ENCODE measurements around the gene FAM53A. TPM values are rescaled to one million over a fixed set of nuclear protein-coding genes. Genes with fewer than 3 reads are reported as not detected.

Gene FAM53A
- total and polyA plus RNA-seq, 2 of the 13 experiments (the other 11 are each of a cell fraction or from before 2014, with no cell fraction given) = 0.48 to 1.1 TPM

DNA sequence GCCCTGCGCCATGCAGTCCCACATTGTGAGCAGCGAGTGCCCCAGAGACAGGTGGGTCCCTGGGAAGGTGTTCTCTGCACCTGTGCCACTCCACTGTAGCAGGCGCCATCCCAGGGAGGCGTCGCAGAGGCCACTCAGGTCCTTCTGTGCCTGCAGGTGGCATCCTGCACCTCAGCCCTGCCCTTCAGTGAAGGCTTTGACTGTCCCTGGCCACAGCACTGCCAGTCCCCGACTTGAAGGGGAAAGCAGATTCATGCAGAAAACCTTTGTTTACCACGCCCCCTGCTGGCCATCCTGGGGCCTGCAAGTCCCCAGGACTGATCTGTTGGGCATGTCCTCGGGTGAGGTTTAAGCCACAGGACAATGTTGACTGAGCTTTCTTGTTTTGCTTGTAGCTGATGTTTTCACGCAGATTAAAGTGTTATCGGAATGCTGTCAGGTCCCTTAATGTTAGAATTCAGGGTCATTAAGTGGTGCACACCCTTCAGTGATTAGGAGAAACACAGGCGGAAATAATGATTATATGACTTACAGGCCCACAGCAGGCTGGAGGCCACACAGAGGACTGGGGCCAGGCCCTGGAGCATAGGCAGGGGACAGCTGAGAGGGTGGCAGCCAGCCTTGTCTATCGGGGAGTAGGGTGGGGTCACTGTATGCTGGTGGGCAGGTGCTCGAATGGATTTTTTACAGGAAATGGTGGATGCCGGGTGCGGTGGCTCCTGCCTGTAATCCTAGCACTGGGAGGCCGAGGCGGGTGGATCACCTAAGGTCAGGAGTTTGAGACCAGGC, 42.2 kb upstream of the FAM53A start (continued):
- no peak for TF ChIP-seq SP2 (CRISPR knock-in tag; IDR thresholded peaks at IDR 0.05)
- 0 out of 2 replicates have a peak, but pooled peaks have one; percentile 51 for TF ChIP-seq FOXK1 (CRISPR knock-in tag; IDR thresholded peaks at IDR 0.05; ENCODE audit: borderline replicate concordance, low read depth)
- no peak for TF ChIP-seq MED13 (CRISPR knock-in tag; IDR thresholded peaks at IDR 0.05)
- TF ChIP-seq ERF (CRISPR knock-in tag; IDR thresholded peaks at IDR 0.05) = peak; percentile 55; the same call in 1 of the 2 replicates
- TF ChIP-seq, protein P1, sequence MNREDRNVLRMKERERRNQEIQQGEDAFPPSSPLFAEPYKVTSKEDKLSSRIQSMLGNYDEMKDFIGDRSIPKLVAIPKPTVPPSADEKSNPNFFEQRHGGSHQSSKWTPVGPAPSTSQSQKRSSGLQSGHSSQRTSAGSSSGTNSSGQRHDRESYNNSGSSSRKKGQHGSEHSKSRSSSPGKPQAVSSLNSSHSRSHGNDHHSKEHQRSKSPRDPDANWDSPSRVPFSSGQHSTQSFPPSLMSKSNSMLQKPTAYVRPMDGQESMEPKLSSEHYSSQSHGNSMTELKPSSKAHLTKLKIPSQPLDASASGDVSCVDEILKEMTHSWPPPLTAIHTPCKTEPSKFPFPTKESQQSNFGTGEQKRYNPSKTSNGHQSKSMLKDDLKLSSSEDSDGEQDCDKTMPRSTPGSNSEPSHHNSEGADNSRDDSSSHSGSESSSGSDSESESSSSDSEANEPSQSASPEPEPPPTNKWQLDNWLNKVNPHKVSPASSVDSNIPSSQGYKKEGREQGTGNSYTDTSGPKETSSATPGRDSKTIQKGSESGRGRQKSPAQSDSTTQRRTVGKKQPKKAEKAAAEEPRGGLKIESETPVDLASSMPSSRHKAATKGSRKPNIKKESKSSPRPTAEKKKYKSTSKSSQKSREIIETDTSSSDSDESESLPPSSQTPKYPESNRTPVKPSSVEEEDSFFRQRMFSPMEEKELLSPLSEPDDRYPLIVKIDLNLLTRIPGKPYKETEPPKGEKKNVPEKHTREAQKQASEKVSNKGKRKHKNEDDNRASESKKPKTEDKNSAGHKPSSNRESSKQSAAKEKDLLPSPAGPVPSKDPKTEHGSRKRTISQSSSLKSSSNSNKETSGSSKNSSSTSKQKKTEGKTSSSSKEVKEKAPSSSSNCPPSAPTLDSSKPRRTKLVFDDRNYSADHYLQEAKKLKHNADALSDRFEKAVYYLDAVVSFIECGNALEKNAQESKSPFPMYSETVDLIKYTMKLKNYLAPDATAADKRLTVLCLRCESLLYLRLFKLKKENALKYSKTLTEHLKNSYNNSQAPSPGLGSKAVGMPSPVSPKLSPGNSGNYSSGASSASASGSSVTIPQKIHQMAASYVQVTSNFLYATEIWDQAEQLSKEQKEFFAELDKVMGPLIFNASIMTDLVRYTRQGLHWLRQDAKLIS (CRISPR knock-in tag; IDR thresholded peaks at IDR 0.05) = no peak
- TF ChIP-seq, protein P2, sequence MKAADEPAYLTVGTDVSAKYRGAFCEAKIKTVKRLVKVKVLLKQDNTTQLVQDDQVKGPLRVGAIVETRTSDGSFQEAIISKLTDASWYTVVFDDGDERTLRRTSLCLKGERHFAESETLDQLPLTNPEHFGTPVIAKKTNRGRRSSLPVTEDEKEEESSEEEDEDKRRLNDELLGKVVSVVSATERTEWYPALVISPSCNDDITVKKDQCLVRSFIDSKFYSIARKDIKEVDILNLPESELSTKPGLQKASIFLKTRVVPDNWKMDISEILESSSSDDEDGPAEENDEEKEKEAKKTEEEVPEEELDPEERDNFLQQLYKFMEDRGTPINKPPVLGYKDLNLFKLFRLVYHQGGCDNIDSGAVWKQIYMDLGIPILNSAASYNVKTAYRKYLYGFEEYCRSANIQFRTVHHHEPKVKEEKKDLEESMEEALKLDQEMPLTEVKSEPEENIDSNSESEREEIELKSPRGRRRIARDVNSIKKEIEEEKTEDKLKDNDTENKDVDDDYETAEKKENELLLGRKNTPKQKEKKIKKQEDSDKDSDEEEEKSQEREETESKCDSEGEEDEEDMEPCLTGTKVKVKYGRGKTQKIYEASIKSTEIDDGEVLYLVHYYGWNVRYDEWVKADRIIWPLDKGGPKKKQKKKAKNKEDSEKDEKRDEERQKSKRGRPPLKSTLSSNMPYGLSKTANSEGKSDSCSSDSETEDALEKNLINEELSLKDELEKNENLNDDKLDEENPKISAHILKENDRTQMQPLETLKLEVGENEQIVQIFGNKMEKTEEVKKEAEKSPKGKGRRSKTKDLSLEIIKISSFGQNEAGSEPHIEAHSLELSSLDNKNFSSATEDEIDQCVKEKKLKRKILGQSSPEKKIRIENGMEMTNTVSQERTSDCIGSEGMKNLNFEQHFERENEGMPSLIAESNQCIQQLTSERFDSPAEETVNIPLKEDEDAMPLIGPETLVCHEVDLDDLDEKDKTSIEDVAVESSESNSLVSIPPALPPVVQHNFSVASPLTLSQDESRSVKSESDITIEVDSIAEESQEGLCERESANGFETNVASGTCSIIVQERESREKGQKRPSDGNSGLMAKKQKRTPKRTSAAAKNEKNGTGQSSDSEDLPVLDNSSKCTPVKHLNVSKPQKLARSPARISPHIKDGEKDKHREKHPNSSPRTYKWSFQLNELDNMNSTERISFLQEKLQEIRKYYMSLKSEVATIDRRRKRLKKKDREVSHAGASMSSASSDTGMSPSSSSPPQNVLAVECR (CRISPR knock-in tag; IDR thresholded peaks at IDR 0.05; ENCODE audit: borderline replicate concordance) = peak; percentile 49; the same call in 1 of the 2 replicates
- TF ChIP-seq ZNF614 (CRISPR knock-in tag; IDR thresholded peaks at IDR 0.05; ENCODE audit: borderline replicate concordance) = peak; percentile 49; the same call in 1 of the 2 replicates
- TF ChIP-seq MIER2 (CRISPR knock-in tag; IDR thresholded peaks at IDR 0.05) = no peak
- TF ChIP-seq FOXA3 (CRISPR knock-in tag; IDR thresholded peaks at IDR 0.05) = peak; percentile 19; the same call in 1 of the 2 replicates
- TF ChIP-seq AGO2 (optimal IDR thresholded peaks at IDR 0.05; ENCODE audit: low read depth, low read length) = peak; percentile 51
- TF ChIP-seq MIER3 (CRISPR knock-in tag; IDR thresholded peaks at IDR 0.05; ENCODE audit: borderline replicate concordance) = peak; percentile 39; the same call in 1 of the 2 replicates
- 0 out of 2 replicates have a peak, but pooled peaks have one; percentile 46 for TF ChIP-seq ZNF619 (CRISPR knock-in tag; IDR thresholded peaks at IDR 0.05)
- TF ChIP-seq, protein P3, sequence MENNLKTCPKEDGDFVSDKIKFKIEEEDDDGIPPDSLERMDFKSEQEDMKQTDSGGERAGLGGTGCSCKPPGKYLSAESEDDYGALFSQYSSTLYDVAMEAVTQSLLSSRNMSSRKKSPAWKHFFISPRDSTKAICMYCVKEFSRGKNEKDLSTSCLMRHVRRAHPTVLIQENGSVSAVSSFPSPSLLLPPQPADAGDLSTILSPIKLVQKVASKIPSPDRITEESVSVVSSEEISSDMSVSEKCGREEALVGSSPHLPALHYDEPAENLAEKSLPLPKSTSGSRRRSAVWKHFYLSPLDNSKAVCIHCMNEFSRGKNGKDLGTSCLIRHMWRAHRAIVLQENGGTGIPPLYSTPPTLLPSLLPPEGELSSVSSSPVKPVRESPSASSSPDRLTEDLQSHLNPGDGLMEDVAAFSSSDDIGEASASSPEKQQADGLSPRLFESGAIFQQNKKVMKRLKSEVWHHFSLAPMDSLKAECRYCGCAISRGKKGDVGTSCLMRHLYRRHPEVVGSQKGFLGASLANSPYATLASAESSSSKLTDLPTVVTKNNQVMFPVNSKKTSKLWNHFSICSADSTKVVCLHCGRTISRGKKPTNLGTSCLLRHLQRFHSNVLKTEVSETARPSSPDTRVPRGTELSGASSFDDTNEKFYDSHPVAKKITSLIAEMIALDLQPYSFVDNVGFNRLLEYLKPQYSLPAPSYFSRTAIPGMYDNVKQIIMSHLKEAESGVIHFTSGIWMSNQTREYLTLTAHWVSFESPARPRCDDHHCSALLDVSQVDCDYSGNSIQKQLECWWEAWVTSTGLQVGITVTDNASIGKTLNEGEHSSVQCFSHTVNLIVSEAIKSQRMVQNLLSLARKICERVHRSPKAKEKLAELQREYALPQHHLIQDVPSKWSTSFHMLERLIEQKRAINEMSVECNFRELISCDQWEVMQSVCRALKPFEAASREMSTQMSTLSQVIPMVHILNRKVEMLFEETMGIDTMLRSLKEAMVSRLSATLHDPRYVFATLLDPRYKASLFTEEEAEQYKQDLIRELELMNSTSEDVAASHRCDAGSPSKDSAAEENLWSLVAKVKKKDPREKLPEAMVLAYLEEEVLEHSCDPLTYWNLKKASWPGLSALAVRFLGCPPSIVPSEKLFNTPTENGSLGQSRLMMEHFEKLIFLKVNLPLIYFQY (CRISPR knock-in tag; IDR thresholded peaks at IDR 0.05; ENCODE audit: borderline replicate concordance) = no peak
- 0 out of 2 replicates have a peak, but pooled peaks have one; percentile 39 for TF ChIP-seq BORCS8-MEF2B (CRISPR knock-in tag; IDR thresholded peaks at IDR 0.05)
- no peak for TF ChIP-seq PTBP1 (IDR thresholded peaks at IDR 0.05; ENCODE audit: low read depth, low read length, poor library complexity, severe bottlenecking)
- TF ChIP-seq HOXA3 (CRISPR knock-in tag; IDR thresholded peaks at IDR 0.05) = 0 out of 2 replicates have a peak, but pooled peaks have one; percentile 27
- no peak for TF ChIP-seq RXRA (CRISPR knock-in tag; IDR thresholded peaks at IDR 0.05)

All from HepG2 (cell line).